ENCODE results near the gene MT1M. TPM values are rescaled to one million over a fixed set of nuclear protein-coding genes. Genes with fewer than 3 reads are reported as not detected.

The MT1M gene
- polyA plus RNA-seq, 3 donors = not detected

GRCh38 chr16:56609463-56609921 lies 23.0 kb upstream of the MT1M start:
- Mint-ChIP-seq H3K4me3 (peak overlapping the region; percentile 87 to 94), H3K27me3 (ENCODE audit: low read depth in 3 of 3) (peaks cover 2 to 5% (median 2%) of the 10 kb centered on the region in 3 donors), H3K36me3 (no peaks in the 10 kb centered on the region), H3K4me1 (peaks cover 43% of the 10 kb centered on the region), H3K9me3 (peaks cover 0 to 3% (median 0%) of the 10 kb centered on the region in 7 donors), H3K27ac (peak overlapping the region; percentile 87 to 96 (median 94))
- Histone ChIP-seq H2AFZ (ENCODE audit: insufficient read depth, low read depth, low read length, poor library complexity, severe bottlenecking) (peak overlapping the region; percentile 61), H3K79me2 (ENCODE audit: insufficient read depth, low read length) (no peaks in the 10 kb centered on the region), H3K9ac (ENCODE audit: insufficient read depth, low read length, poor library complexity, severe bottlenecking) (peak overlapping the region; percentile 65), H3K4me3 (replicated peaks in 1 of 3; ENCODE audit: low read depth in 2 of 3, low read length in 3 of 3) (peak overlapping the region; percentile 87 to 97 (median 87)), H3K4me1 (ENCODE audit: control insufficient read depth in 1 of 2, insufficient read depth in 2 of 2, low read length in 2 of 2) (peaks cover 34 to 41% of the 10 kb centered on the region in 2 donors), H3K36me3 (replicated peaks in 1 of 2; ENCODE audit: control insufficient read depth in 1 of 2, insufficient read depth in 2 of 2, low read length in 2 of 2) (no peaks in the 10 kb centered on the region), H3K4me2 (replicated peaks; ENCODE audit: extremely low read depth, low read length, poor library complexity, severe bottlenecking) (peak overlapping the region; percentile 87), H4K20me1 (ENCODE audit: insufficient read depth, low read length) (no peaks in the 10 kb centered on the region), H3K27me3 (ENCODE audit: control insufficient read depth in 2 of 2, insufficient read depth in 2 of 2, low read length in 2 of 2) (no peaks in the 10 kb centered on the region), H3K9me3 (replicated peaks in 1 of 2; ENCODE audit: control insufficient read depth in 1 of 2, insufficient read depth in 1 of 2, low read length in 2 of 2) (no peaks in the 10 kb centered on the region), H3K27ac (ENCODE audit: low read depth in 1 of 2, low read length in 2 of 2) (peak overlapping the region; percentile 81 to 93)
- TF ChIP-seq CTCF (IDR thresholded peaks at IDR 0.05) = no peak
- intact Hi-C loops (cut with micrococcal nuclease) = loop anchor here (10.0 kb wide), 3 partner anchors 95 to 575 kb away; partner anchors contain the start of genes NUDT21 (in 1 of the 2), OGFOD1 (in 1 of the 2), PSME3IP1 (in 1 of the 2) and RSPRY1 (in 1 of the 2)
- peak; percentile 92 to 96 (median 94) for DNase-seq
- WGBS (ENCODE audit: insufficient coverage) = 0% methylated on average over 3 of the region's 6 CpGs

GRCh38 chr16:56610017-56610608 lies 22.3 kb upstream of the MT1M start:
- Mint-ChIP-seq H3K27me3 (ENCODE audit: low read depth in 3 of 3) (peaks cover 4 to 7% (median 5%) of the 10 kb centered on the region in 3 donors), H3K27ac (peak overlapping the region; percentile 87 to 96 (median 94)), H3K36me3 (no peaks in the 10 kb centered on the region), H3K9me3 (peaks cover 0 to 3% (median 0%) of the 10 kb centered on the region in 7 donors), H3K4me1 (peaks cover 43% of the 10 kb centered on the region), H3K4me3 (peak overlapping the region; percentile 87 to 94)
- H3K4me3 ChIP-seq (replicated peaks in 1 of 3; ENCODE audit: low read depth in 2 of 3, low read length in 3 of 3) = peak overlapping the region; percentile 87 to 97 (median 87)
- no peaks in the 10 kb centered on the region for H3K36me3 ChIP-seq (replicated peaks in 1 of 2; ENCODE audit: control insufficient read depth in 1 of 2, insufficient read depth in 2 of 2, low read length in 2 of 2)
- peak overlapping the region; percentile 61 for H2AFZ ChIP-seq (ENCODE audit: insufficient read depth, low read depth, low read length, poor library complexity, severe bottlenecking)
- WGBS (ENCODE audit: insufficient coverage) = 38% methylated on average over 9 of the region's 10 CpGs
- H4K20me1 ChIP-seq (ENCODE audit: insufficient read depth, low read length) = no peaks in the 10 kb centered on the region
- peaks cover 34 to 41% of the 10 kb centered on the region in 2 donors for H3K4me1 ChIP-seq (ENCODE audit: control insufficient read depth in 1 of 2, insufficient read depth in 2 of 2, low read length in 2 of 2)
- peak overlapping the region; percentile 65 for H3K9ac ChIP-seq (ENCODE audit: insufficient read depth, low read length, poor library complexity, severe bottlenecking)
- no peaks in the 10 kb centered on the region for H3K79me2 ChIP-seq (ENCODE audit: insufficient read depth, low read length)
- peak overlapping the region; percentile 81 to 93 for H3K27ac ChIP-seq (ENCODE audit: low read depth in 1 of 2, low read length in 2 of 2)
- peak overlapping the region; percentile 87 for H3K4me2 ChIP-seq (replicated peaks; ENCODE audit: extremely low read depth, low read length, poor library complexity, severe bottlenecking)
- intact Hi-C loops (cut with micrococcal nuclease) = no loop called here
- DNase-seq = peak in 2 of 3 donors; percentile 65 to 74
- H3K9me3 ChIP-seq (replicated peaks in 1 of 2; ENCODE audit: control insufficient read depth in 1 of 2, insufficient read depth in 1 of 2, low read length in 2 of 2) = no peaks in the 10 kb centered on the region
- no peak for TF ChIP-seq CTCF (IDR thresholded peaks at IDR 0.05)
- H3K27me3 ChIP-seq (ENCODE audit: control insufficient read depth in 2 of 2, insufficient read depth in 2 of 2, low read length in 2 of 2) = peaks cover 0 to 1% of the 10 kb centered on the region in 2 donors

Data from CD14-positive monocyte (primary cell).